Measurements from ENCODE around the gene ZNF225.
"Not testable (repeated sequence)": the region's sequence is repeated elsewhere in the genome, so short reads cannot be mapped to it uniquely, and the experiment has no call there.

ZNF225 gene

DNA sequence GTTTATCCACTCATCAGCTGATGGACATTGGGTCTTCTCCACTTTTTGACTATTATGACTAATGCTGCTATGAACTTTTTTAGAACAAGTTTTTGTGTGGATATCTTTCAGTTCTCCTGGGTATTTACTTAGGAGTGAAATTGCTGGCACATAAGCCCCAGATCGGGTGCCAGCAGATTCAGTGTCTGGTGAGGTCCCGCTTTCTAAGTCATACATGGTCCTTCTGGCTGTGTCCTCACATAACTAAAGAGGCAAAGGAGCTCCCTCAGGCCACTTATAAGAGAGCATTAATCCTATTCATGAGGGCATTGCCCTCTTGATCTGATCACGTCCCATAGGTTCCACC is 51.1 kb downstream of the ZNF225 start:
- no peak for DNase-seq

DNA sequence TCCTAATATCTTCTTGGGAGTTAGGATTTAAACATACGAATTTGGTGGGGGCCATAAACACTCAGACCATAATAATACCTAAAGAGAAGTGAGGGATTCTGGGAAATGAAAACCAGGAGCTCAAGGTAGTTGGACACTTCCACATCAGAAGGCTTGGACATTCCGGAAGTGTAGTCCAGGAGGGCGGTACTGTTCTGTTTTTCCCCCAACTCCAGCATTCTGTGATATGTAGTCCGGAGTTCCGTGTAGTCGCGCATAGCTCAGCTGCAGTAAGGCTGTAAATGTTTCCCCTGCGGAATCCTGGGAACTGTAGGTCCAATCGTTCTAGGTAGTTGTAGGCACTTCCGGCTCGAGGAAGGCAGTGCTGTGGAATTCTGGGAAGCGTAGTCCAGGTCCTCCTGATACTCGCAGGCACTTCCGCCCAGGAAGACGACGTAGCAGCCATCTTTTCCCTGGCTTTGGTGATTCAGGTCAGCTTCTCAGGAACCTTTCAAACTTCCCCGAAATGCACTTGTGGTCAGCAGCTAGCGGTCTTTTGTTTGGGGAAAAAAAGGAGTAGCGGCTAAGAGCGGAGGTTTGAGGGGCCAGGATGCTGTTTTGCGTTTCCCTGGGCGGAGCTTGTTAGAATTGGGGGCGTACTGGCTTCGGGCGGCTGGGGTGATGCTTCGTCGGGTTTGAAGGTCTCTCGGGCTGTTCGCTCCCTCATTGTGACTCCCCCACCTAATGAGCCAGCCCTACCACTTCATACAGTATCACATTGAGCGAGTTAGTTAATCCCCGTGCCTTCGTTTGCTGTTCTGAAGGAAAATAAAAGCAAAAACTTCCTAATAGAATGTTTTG is 51.7 kb downstream of the ZNF225 start, which contains the start of gene ZNF226:
ZNF226 (plus strand) TSS at position 428 of the 840 bp plus-strand sequence. CDS start 4,981 bp downstream, outside the sequence.
- peak; percentile 87 for DNase-seq

DNA sequence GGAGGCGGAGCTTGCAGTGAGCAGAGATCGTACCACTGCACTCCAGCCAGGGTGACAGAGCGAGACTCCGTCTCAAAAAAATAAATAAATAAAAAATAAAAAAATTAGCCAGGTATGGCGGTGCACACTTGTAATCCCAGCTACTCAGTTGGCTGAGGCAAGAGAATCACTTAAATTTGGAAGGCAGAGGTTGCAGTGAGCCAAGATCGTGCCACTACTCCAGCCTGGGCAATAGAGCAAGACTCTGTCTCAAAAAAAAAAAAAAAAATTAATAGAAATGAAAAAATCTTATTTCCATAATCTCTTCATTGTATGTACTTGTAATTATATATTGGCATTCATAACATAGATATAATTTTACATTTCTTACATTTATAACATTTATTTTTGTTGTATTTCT is 57.5 kb downstream of the ZNF225 start:
- DNase-seq = not testable (repeated sequence)

DNA sequence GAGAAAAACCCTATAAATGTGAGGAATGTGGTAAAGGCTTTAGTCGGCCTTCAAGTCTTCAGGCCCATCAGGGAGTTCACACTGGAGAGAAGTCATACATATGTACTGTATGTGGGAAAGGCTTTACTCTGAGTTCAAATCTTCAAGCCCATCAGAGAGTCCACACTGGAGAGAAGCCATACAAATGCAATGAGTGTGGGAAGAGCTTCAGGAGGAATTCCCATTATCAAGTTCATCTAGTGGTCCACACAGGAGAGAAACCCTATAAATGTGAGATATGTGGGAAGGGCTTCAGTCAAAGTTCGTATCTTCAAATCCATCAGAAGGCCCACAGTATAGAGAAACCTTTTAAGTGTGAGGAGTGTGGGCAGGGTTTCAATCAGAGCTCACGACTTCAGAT is 63.4 kb downstream of the ZNF225 start:
- DNase-seq = no peak

DNA sequence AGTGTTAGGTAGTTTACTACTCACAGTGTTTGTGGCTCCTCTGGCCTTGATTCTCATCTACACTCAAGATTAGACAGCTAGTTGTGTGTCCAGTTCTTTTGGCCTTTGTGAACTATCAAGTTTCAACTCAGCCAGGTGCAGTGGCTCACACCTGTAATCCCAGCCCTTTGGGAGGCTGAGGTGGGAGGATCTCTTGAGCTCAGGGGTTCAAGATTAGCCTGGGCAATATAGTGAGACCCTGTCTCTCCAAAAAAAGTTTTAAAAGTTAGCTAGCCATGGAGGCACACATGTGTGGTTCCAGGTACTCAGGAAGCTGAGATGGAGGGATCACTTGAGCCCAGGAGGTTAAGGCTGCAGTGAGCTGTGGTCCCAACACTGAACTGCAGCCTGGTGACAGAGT is 67.8 kb downstream of the ZNF225 start:
- no peak for DNase-seq

DNA sequence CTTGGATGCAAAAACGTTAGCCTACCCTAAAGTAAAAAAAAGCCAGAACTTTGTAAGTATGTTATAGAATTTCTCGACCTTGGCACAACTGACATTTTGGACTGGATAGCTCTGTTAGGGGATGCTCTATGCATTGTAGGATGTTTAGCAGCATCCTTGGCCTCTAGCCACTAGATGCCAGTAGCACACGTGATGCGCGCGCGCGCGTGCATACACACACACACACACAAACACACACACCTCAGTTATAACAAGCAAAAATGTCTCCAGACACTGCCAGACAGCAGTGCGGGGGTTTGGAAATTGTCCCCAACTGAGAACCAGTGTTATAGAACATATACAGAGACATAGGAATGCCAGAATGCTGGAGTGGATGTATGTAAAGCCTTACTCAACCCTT is 68.9 kb downstream of the ZNF225 start:
- no peak for DNase-seq

Data from stimulated activated CD4-positive, alpha-beta T cell treated with anti-CD3 and anti-CD28 coated beads, Interleukin-4, amount 100 ng/mL, for 24 hours (primary cell).